K562 (cell line): Measurements from ENCODE around the gene HAS3.

Experiments used
- CBFA2T2 ChIP-seq: fragments of 450-650 bp; conservative IDR thresholded peaks from 2 replicates; pipeline ENCODE4 v1.6.1; 2017; ENCODE audit warnings: mild to moderate bottlenecking
- FOXA1 ChIP-seq: fragments of 450-650 bp; IDR thresholded peaks from 2 replicates; pipeline ENCODE4 v1.6.1; 2016; ENCODE audit warnings: mild to moderate bottlenecking, borderline replicate concordance
- GTF2F1 ChIP-seq: IDR thresholded peaks from 2 replicates; pipeline ENCODE4 v1.6.1; 2011; ENCODE audit warnings: low read depth, low read length, improper control_type of control experiment
- ILF3 ChIP-seq: fragments of 450-650 bp; IDR thresholded peaks from 2 replicates; pipeline ENCODE4 v1.6.1; 2018; ENCODE audit warnings: antibody characterized with exemption, mild to moderate bottlenecking, moderate library complexity, borderline replicate concordance
- JUN ChIP-seq, 2 experiments: sonication (generic) in 1 of 2; formaldehyde crosslinking in 1 of 2; IDR thresholded peaks; 2 replicates each; pipeline versions ENCODE4 v1.6.1 to v1.8.0; 2012 to 2022; ENCODE audit warnings: borderline replicate concordance in 2 of 2, mild to moderate bottlenecking in 2 of 2, improper control_type of control experiment in 1 of 2, low read depth in 1 of 2, low read length in 1 of 2, missing genetic modification reagents in 1 of 2
- MXI1 ChIP-seq: IDR thresholded peaks from 2 replicates; pipeline ENCODE4 v1.6.1; 2011; ENCODE audit warnings: low read depth, mild to moderate bottlenecking, improper control_type of control experiment, low read length
- RUNX1 ChIP-seq: sonication (generic); IDR thresholded peaks from 2 replicates; pipeline ENCODE4 v1.6.1; 2016; ENCODE audit warnings: antibody characterized with exemption, low read depth
- ZEB2 ChIP-seq: fragments of 450-650 bp; IDR thresholded peaks from 2 replicates; pipeline ENCODE4 v1.6.1; 2016
- TF ChIP-seq, protein P1 (sequence below): fragments of 250-450 bp; sonication (Bioruptor Pico); IDR thresholded peaks from 2 replicates; pipeline ENCODE4 v1.5.0; 2020; ENCODE audit warnings: mild to moderate bottlenecking
- TF ChIP-seq, protein P2 (sequence below), 3 experiments: IDR thresholded peaks in 2 of 3; conservative IDR thresholded peaks in 1 of 3; 2 replicates each; pipeline ENCODE4 v1.5.1; 2011 to 2012; ENCODE audit warnings: low read length in 3 of 3, mild to moderate bottlenecking in 3 of 3, control low read depth in 2 of 3, improper control_type of control experiment in 1 of 3, inconsistent platforms in 1 of 3, low read depth in 1 of 3, mixed read lengths in 1 of 3, moderate library complexity in 1 of 3; ENCODE audit not compliant: insufficient read depth in 2 of 3
- TF ChIP-seq, protein P3 (sequence below): fragments of 450-650 bp; formaldehyde crosslinking; IDR thresholded peaks from 2 replicates; pipeline ENCODE4 v1.4.0; 2022; ENCODE audit warnings: missing genetic modification characterization
- TF ChIP-seq, protein P4 (sequence below): fragments of 200-800 bp; sonication (Bioruptor generic); IDR thresholded peaks from 2 replicates; pipeline ENCODE4 v1.6.1; 2017; ENCODE audit warnings: missing genetic modification characterization, missing compliant biosample characterization

DNA sequence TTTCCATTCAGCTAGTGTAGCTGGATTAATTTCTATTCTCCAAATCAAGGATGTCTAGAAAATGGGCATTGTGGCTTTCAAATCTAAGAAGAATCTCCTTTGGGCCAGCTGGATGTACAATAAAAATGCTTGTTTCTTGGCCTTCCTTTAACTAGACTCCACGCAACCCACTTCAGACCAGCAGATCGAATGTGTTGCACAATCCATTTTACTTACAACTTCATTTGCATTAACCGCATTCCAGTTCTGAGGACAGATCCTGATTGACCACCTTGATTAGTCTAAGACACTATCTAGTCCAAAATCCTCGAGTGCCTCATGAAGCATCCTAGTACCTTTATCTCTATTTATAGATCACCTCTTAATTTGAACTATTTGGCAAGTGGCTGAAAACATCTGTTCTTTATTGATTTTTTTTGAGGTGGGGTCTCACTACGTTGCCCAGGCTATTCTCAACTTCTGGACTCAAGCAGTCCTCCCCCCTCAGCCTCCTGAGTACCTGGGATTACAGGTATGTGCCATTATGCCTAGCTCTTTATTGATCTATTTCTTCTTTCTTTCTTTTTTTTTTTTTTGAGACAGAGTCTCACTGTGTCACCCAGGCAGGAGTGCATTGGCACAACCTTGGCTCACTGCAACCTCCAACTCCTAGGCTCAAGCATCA, 20.3 kb upstream of the HAS3 start:
- TF ChIP-seq, protein P1, sequence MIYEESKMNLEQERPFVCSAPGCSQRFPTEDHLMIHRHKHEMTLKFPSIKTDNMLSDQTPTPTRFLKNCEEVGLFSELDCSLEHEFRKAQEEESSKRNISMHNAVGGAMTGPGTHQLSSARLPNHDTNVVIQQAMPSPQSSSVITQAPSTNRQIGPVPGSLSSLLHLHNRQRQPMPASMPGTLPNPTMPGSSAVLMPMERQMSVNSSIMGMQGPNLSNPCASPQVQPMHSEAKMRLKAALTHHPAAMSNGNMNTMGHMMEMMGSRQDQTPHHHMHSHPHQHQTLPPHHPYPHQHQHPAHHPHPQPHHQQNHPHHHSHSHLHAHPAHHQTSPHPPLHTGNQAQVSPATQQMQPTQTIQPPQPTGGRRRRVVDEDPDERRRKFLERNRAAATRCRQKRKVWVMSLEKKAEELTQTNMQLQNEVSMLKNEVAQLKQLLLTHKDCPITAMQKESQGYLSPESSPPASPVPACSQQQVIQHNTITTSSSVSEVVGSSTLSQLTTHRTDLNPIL (CRISPR knock-in tag), result no peak
- TF ChIP-seq RUNX1 (no peak), GTF2F1 (no peak), ILF3 (no peak), FOXA1 (no peak), MXI1 (no peak), JUN (IDR thresholded peaks at IDR 0.05; ENCODE audit: borderline replicate concordance, low read depth, low read length) (no peak), JUN (CRISPR knock-in tag; IDR thresholded peaks at IDR 0.05; ENCODE audit: borderline replicate concordance) (no peak), CBFA2T2 (no peak), ZEB2 (no peak)
- TF ChIP-seq, protein P2, sequence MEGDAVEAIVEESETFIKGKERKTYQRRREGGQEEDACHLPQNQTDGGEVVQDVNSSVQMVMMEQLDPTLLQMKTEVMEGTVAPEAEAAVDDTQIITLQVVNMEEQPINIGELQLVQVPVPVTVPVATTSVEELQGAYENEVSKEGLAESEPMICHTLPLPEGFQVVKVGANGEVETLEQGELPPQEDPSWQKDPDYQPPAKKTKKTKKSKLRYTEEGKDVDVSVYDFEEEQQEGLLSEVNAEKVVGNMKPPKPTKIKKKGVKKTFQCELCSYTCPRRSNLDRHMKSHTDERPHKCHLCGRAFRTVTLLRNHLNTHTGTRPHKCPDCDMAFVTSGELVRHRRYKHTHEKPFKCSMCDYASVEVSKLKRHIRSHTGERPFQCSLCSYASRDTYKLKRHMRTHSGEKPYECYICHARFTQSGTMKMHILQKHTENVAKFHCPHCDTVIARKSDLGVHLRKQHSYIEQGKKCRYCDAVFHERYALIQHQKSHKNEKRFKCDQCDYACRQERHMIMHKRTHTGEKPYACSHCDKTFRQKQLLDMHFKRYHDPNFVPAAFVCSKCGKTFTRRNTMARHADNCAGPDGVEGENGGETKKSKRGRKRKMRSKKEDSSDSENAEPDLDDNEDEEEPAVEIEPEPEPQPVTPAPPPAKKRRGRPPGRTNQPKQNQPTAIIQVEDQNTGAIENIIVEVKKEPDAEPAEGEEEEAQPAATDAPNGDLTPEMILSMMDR (IDR thresholded peaks at IDR 0.05 in 2 of 3, conservative IDR thresholded peaks at IDR 0.05 in 1 of 3; ENCODE audit: insufficient read depth in 2 of 3, low read depth in 1 of 3, low read length in 3 of 3), result no peak
- TF ChIP-seq, protein P3, sequence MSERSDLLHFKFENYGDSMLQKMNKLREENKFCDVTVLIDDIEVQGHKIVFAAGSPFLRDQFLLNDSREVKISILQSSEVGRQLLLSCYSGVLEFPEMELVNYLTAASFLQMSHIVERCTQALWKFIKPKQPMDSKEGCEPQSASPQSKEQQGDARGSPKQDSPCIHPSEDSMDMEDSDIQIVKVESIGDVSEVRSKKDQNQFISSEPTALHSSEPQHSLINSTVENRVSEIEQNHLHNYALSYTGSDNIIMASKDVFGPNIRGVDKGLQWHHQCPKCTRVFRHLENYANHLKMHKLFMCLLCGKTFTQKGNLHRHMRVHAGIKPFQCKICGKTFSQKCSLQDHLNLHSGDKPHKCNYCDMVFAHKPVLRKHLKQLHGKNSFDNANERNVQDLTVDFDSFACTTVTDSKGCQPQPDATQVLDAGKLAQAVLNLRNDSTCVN (CRISPR knock-in tag), result no peak
- TF ChIP-seq, protein P4, sequence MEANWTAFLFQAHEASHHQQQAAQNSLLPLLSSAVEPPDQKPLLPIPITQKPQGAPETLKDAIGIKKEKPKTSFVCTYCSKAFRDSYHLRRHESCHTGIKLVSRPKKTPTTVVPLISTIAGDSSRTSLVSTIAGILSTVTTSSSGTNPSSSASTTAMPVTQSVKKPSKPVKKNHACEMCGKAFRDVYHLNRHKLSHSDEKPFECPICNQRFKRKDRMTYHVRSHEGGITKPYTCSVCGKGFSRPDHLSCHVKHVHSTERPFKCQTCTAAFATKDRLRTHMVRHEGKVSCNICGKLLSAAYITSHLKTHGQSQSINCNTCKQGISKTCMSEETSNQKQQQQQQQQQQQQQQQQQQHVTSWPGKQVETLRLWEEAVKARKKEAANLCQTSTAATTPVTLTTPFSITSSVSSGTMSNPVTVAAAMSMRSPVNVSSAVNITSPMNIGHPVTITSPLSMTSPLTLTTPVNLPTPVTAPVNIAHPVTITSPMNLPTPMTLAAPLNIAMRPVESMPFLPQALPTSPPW (CRISPR knock-in tag), result no peak
